HG03159 (cell line): ENCODE measurements around the gene TSPAN5.
"Not testable (repeated sequence)": the region's sequence is repeated elsewhere in the genome, so short reads cannot be mapped to it uniquely, and the experiment has no call there.

Experiments
- ATAC-seq: cut with Tn5 transposase; IDR thresholded peaks from one replicate; pipeline ENCODE4 v1.9.1; 2021; ENCODE audit warnings: mild to moderate bottlenecking, moderate library complexity; ENCODE audit not compliant: unreplicated experiment

Gene TSPAN5

GRCh38 chr4:98558471-98559169, 99.8 kb downstream of the TSPAN5 start:
- ATAC-seq: no peak

GRCh38 chr4:98557194-98557892, 101.1 kb downstream of the TSPAN5 start:
- no peak for ATAC-seq

GRCh38 chr4:98556451-98556850, 102.0 kb downstream of the TSPAN5 start:
- ATAC-seq: no peak

- no peak for ATAC-seq
These were observed 102.5 kb downstream of the TSPAN5 start for GRCh38 chr4:98555798-98556445.

GRCh38 chr4:98546910-98547594, 111.4 kb downstream of the TSPAN5 start:
- ATAC-seq: no peak

- ATAC-seq: no peak
These were observed 113.5 kb downstream of the TSPAN5 start for GRCh38 chr4:98544818-98545414.

GRCh38 chr4:98544141-98544817, 114.1 kb downstream of the TSPAN5 start:
- ATAC-seq: no peak

- ATAC-seq: no peak
These were observed 116.4 kb downstream of the TSPAN5 start for GRCh38 chr4:98542011-98542410.

GRCh38 chr4:98540803-98541202, 117.6 kb downstream of the TSPAN5 start:
- no peak for ATAC-seq

- no peak for ATAC-seq
These were observed 118.7 kb downstream of the TSPAN5 start for GRCh38 chr4:98539741-98540140.

- no peak for ATAC-seq
These were observed 119.1 kb downstream of the TSPAN5 start for GRCh38 chr4:98539299-98539698.

GRCh38 chr4:98536631-98537030, 121.8 kb downstream of the TSPAN5 start:
- ATAC-seq: no peak

GRCh38 chr4:98534146-98534545, 124.3 kb downstream of the TSPAN5 start:
- ATAC-seq: not testable (repeated sequence)

GRCh38 chr4:98530572-98530971, 127.8 kb downstream of the TSPAN5 start:
- no peak for ATAC-seq

GRCh38 chr4:98529970-98530569, 128.3 kb downstream of the TSPAN5 start:
- ATAC-seq: no peak

GRCh38 chr4:98528882-98529281, 129.5 kb downstream of the TSPAN5 start:
- no peak for ATAC-seq

- no peak for ATAC-seq
These were observed 130.7 kb downstream of the TSPAN5 start for GRCh38 chr4:98527534-98528269.

- no peak for ATAC-seq
These were observed 134.2 kb downstream of the TSPAN5 start for GRCh38 chr4:98524230-98524629.

- ATAC-seq: no peak
These were observed 135.6 kb downstream of the TSPAN5 start for GRCh38 chr4:98522636-98523395.
